ENCODE results near the gene ARSA. TPM values are rescaled to one million over a fixed set of nuclear protein-coding genes. Genes with fewer than 3 reads are reported as not detected.

Gene ARSA
- total and polyA plus RNA-seq, 2 of the 13 experiments (the other 11 are each of a cell fraction or from before 2014, with no cell fraction given): 9.0 to 11.5 TPM

DNA sequence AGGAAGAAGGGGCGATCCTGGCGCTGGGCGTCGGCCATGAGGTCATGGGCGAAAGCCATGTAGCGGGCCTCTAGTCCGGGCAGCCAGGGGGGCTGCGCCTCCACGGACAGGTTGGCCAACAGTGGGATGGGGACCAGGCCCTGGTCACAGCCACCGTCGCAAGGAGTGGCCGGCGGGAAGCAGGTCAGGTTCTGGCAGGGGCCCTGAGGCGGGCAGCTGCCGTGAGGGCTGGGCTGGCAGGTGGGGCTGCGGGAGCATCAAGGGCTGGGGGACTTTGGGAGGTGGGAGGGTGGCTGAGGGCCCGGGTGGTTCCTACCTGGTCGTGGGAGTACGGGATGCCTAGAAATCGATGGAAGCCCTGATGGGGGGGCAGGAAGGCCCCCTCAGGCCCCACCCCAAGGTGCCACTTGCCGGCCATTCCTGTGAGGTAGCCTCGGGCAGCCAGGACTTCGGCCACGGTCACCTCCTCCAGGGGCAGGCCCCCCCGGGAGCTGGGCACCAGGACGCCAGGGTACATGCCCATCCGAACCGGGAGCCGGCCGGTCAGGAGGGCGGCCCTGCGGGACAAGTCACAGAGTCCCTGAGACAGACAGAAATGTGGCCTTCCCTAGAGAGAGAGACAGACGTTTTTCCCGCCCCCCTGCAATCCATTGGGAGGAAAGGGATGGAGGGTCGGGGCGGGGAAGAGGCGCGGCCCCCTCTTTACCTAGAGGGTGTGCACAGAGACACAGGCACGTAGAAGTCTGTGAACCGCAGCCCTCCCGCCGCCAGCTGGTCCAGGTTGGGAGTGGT, 906 bp downstream of the ARSA start:
- H3K4me1 ChIP-seq (ENCODE audit: insufficient read depth, low read length): peaks cover 49% of the 10 kb centered on the region
- ATAC-seq (no peak; the same call in 2 of the 3 replicates), FAIRE-seq (no peak), DNase-seq (ENCODE audit: low spot score) (no peak)
- ChIA-PET POLR2A (interaction anchor here (1.4 to 4.2 kb wide), 6 partner anchors 14 to 102 kb away, joined by 3 to 56 read pairs (median 5); partner anchors contain the start of gene SCO2), CTCF (ENCODE audit: low intra/inter-chr PET ratio, low total read pairs) (interaction anchor here (1.0 to 2.7 kb wide), 3 partner anchors 15 to 73 kb away, joined by 4 to 16 read pairs (median 14); no protein-coding TSS in a partner anchor)
- no peaks in the 10 kb centered on the region for H3K9me3 ChIP-seq (ENCODE audit: low read length)
- intact Hi-C loops (cut with micrococcal nuclease; ENCODE audit: unreplicated experiment) (no loop called here), in situ Hi-C loops (cut with HindIII; ENCODE audit: extremely low pct_ligation_motif_present, low pct_unique_long_range_greater_than_20kb) (loop anchor here (5.0 kb wide), 1 partner anchor 70 kb away; no protein-coding TSS in a partner anchor)
- 52% methylated on average over 30 of the region's 42 CpGs for WGBS (ENCODE audit: low lambda C conversion rate)
- peak overlapping the region; percentile 76 for H3K9ac ChIP-seq (ENCODE audit: insufficient read depth, low read depth, low read length)
- H3K79me2 ChIP-seq (ENCODE audit: insufficient read depth, low read length): peaks cover 4% of the 10 kb centered on the region
- H3K4me3 ChIP-seq (replicated peaks in 1 of 3; ENCODE audit: insufficient read depth in 1 of 3, low read depth in 2 of 3, low read length in 3 of 3): peak overlapping the region; percentile 68 to 88 (median 86)
- peak overlapping the region; percentile 54 for H3K27ac ChIP-seq (ENCODE audit: extremely low read length, insufficient read depth, low read length)
- no peak overlapping the region for H2AFZ ChIP-seq (ENCODE audit: low read length)
- no peaks in the 10 kb centered on the region for H3K36me3 ChIP-seq (replicated peaks in 1 of 2; ENCODE audit: control insufficient read depth in 1 of 2, insufficient read depth in 2 of 2, low read length in 2 of 2)
- H3K27me3 ChIP-seq (ENCODE audit: control insufficient read depth in 1 of 2, insufficient read depth in 2 of 2, low read length in 2 of 2): no peaks in the 10 kb centered on the region; a peak in 1 of 5 replicates
- H4K20me1 ChIP-seq (ENCODE audit: insufficient read depth, low read length): no peaks in the 10 kb centered on the region
- BruUV-seq (replicated peaks): no TSS peak
- H3K4me2 ChIP-seq (ENCODE audit: low read depth, low read length): peak overlapping the region; percentile 90
- TF ChIP-seq ZBTB38 (CRISPR knock-in tag; IDR thresholded peaks at IDR 0.05) (peak; percentile 35; the same call in 1 of the 2 replicates), RARA (CRISPR knock-in tag; IDR thresholded peaks at IDR 0.05) (no peak), AGO2 (optimal IDR thresholded peaks at IDR 0.05; ENCODE audit: low read depth, low read length) (peak; percentile 19), HDAC2 (CRISPR knock-in tag; IDR thresholded peaks at IDR 0.05) (no peak), XRCC5 (optimal IDR thresholded peaks at IDR 0.05; ENCODE audit: low read length) (no peak), SIX1 (CRISPR knock-in tag; IDR thresholded peaks at IDR 0.05; ENCODE audit: borderline replicate concordance) (no peak), ZNF780A (CRISPR knock-in tag; IDR thresholded peaks at IDR 0.05) (no peak), ZBTB42 (CRISPR knock-in tag; IDR thresholded peaks at IDR 0.05) (0 out of 2 replicates have a peak, but pooled peaks have one; percentile 23), FOXA3 (CRISPR knock-in tag; IDR thresholded peaks at IDR 0.05) (no peak), HNRNPL (IDR thresholded peaks at IDR 0.05; ENCODE audit: low read depth, low read length) (0 out of 2 replicates have a peak, but pooled peaks have one; percentile 54), ARHGAP35 (CRISPR knock-in tag; IDR thresholded peaks at IDR 0.05; ENCODE audit: borderline replicate concordance) (no peak), DMAP1 (CRISPR knock-in tag; IDR thresholded peaks at IDR 0.05) (no peak)
- TF ChIP-seq, protein P1, sequence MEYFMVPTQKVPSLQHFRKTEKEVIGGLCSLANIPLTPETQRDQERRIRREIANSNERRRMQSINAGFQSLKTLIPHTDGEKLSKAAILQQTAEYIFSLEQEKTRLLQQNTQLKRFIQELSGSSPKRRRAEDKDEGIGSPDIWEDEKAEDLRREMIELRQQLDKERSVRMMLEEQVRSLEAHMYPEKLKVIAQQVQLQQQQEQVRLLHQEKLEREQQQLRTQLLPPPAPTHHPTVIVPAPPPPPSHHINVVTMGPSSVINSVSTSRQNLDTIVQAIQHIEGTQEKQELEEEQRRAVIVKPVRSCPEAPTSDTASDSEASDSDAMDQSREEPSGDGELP (IDR thresholded peaks at IDR 0.05; ENCODE audit: borderline replicate concordance, low read depth): peak; percentile 5; the same call in 1 of the 2 replicates
- TF ChIP-seq, protein P2, sequence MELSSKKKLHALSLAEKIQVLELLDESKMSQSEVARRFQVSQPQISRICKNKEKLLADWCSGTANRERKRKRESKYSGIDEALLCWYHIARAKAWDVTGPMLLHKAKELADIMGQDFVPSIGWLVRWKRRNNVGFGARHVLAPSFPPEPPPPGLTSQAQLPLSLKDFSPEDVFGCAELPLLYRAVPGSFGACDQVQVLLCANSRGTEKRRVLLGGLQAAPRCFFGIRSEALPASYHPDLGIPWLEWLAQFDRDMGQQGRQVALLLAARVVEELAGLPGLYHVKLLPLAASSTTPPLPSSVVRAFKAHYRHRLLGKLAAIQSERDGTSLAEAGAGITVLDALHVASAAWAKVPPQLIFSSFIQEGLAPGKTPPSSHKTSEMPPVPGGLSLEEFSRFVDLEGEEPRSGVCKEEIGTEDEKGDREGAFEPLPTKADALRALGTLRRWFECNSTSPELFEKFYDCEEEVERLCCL (CRISPR knock-in tag; IDR thresholded peaks at IDR 0.05; ENCODE audit: borderline replicate concordance): no peak
- TF ChIP-seq, protein P3, sequence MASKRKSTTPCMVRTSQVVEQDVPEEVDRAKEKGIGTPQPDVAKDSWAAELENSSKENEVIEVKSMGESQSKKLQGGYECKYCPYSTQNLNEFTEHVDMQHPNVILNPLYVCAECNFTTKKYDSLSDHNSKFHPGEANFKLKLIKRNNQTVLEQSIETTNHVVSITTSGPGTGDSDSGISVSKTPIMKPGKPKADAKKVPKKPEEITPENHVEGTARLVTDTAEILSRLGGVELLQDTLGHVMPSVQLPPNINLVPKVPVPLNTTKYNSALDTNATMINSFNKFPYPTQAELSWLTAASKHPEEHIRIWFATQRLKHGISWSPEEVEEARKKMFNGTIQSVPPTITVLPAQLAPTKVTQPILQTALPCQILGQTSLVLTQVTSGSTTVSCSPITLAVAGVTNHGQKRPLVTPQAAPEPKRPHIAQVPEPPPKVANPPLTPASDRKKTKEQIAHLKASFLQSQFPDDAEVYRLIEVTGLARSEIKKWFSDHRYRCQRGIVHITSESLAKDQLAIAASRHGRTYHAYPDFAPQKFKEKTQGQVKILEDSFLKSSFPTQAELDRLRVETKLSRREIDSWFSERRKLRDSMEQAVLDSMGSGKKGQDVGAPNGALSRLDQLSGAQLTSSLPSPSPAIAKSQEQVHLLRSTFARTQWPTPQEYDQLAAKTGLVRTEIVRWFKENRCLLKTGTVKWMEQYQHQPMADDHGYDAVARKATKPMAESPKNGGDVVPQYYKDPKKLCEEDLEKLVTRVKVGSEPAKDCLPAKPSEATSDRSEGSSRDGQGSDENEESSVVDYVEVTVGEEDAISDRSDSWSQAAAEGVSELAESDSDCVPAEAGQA (IDR thresholded peaks at IDR 0.05; ENCODE audit: low read depth): no peak
- TF ChIP-seq, protein P3 (CRISPR knock-in tag; IDR thresholded peaks at IDR 0.05; ENCODE audit: borderline replicate concordance): no peak

All from HepG2 (cell line).